K562 (cell line): Measurements from ENCODE around the gene LIX1. TPM values are rescaled to one million over a fixed set of nuclear protein-coding genes. Genes with fewer than 3 reads are reported as not detected.

Source experiments
- ATAC-seq: fragments of 200-7000 bp; cut with Tn5 transposase; 3 replicates; pipeline ENCODE4 v1.9.1; 2020; ENCODE audit warnings: moderate library complexity
- BruUV-seq: library from RNA; stranded (reverse); fragments of 400-500 nt; replicated peaks from 2 replicates; lab custom pipeline; 2021; lab: Mats Ljungman, UMichigan
- CTCF ChIA-PET: fragments of 300-600 bp; formaldehyde crosslinking; extraction: SDS; loops from one replicate; lab custom pipeline; 2021; ENCODE audit warnings: low intra/inter-chr PET ratio; lab: Yijun Ruan, JAX
- POLR2A ChIA-PET: fragments of 300-600, 350-650 bp; sonication (Branson Sonifier 250); formaldehyde crosslinking; extraction: SDS; loops from one replicate; lab custom pipeline; 2021; ENCODE audit warnings: antibody characterized with exemption, inconsistent platforms; lab: Yijun Ruan, JAX
- DNase-seq, 4 experiments: peaks; one replicate each; pipeline versions ENCODE4 v3.0.0 to v3.0.0-alpha.2; 2011 to 2018; ENCODE audit warnings: low spot score in 3 of 4, mixed read lengths in 3 of 4; ENCODE audit errors: extremely low read depth in 1 of 4
- FAIRE-seq: peaks from 2 replicates; lab custom pipeline; 2011; peaks lifted over from hg19 to GRCh38; lab: Jason Lieb, UNC
- H2AFZ ChIP-seq: 2 replicates; pipeline ENCODE4 v1.6.0; 2011; ENCODE audit warnings: low read depth, low read length, control low read depth, inconsistent platforms
- H3K27ac ChIP-seq: fragments of 200-600 bp; 3 replicates; pipeline ENCODE4 v1.8.0; 2011; ENCODE audit warnings: low read depth, mild to moderate bottlenecking, control low read depth, inconsistent platforms, low read length, moderate library complexity, mixed read lengths; ENCODE audit errors: extremely low read depth
- H3K27me3 ChIP-seq, 2 experiments: fragments of 300-600 bp in 1 of 2; 2 replicates in 1 of 2; 3 replicates in 1 of 2; pipeline versions ENCODE4 v1.6.0 to v1.8.0; 2011; ENCODE audit warnings: inconsistent platforms in 2 of 2, low read length in 2 of 2, mild to moderate bottlenecking in 1 of 2, mixed read lengths in 1 of 2, moderate library complexity in 1 of 2; ENCODE audit not compliant: control insufficient read depth in 2 of 2, insufficient read depth in 2 of 2
- H3K36me3 ChIP-seq: fragments of 300-600 bp; 3 replicates; pipeline ENCODE4 v1.8.0; 2011; ENCODE audit warnings: mild to moderate bottlenecking, low read length, inconsistent platforms; ENCODE audit not compliant: control insufficient read depth, insufficient read depth
- H3K4me1 ChIP-seq, 2 experiments: fragments of 200-600 bp in 1 of 2; replicated peaks in 1 of 2; 2 replicates in 1 of 2; 3 replicates in 1 of 2; pipeline versions ENCODE4 v1.5.1 to v1.8.0; 2011; ENCODE audit warnings: inconsistent platforms in 2 of 2, low read length in 2 of 2, mild to moderate bottlenecking in 1 of 2, mixed read lengths in 1 of 2, moderate library complexity in 1 of 2; ENCODE audit not compliant: control insufficient read depth in 2 of 2, insufficient read depth in 2 of 2
- H3K4me2 ChIP-seq: 2 replicates; pipeline ENCODE4 v1.6.1; 2011; ENCODE audit warnings: low read length, control low read depth, inconsistent platforms, mixed read lengths; ENCODE audit not compliant: insufficient read depth
- H3K4me3 ChIP-seq: fragments of 200-600 bp; sonication (generic), shearing (Covaris generic); 2 replicates; pipeline ENCODE4 v1.5.1; 2016; ENCODE audit warnings: control low read depth, inconsistent platforms
- H3K79me2 ChIP-seq: fragments of 200-600 bp; 3 replicates; pipeline ENCODE4 v1.8.0; 2011; ENCODE audit warnings: low read length, inconsistent platforms; ENCODE audit not compliant: control insufficient read depth, insufficient read depth
- H3K9ac ChIP-seq, 2 experiments: 2 replicates each; pipeline versions ENCODE4 v1.6.0 to v1.6.1; 2011; ENCODE audit warnings: low read depth in 2 of 2, low read length in 2 of 2, control low read depth in 1 of 2, inconsistent platforms in 1 of 2, mild to moderate bottlenecking in 1 of 2, mixed read lengths in 1 of 2; ENCODE audit not compliant: insufficient read depth in 1 of 2
- H3K9me1 ChIP-seq: one replicate; pipeline ENCODE4 v1.6.0; 2011; ENCODE audit warnings: inconsistent platforms, mild to moderate bottlenecking, low read length, moderate library complexity; ENCODE audit not compliant: control insufficient read depth, insufficient read depth
- H3K9me3 ChIP-seq: replicated peaks from 2 replicates; pipeline ENCODE4 v1.5.1; 2011; ENCODE audit warnings: low read depth, low read length, inconsistent platforms; ENCODE audit not compliant: control insufficient read depth, insufficient read depth
- H4K20me1 ChIP-seq: replicated peaks from 2 replicates; pipeline ENCODE4 v1.6.1; 2011; ENCODE audit warnings: low read length, inconsistent platforms, mixed read lengths; ENCODE audit not compliant: control insufficient read depth, insufficient read depth
- GTF2E2 ChIP-seq: fragments of 200-800 bp; sonication (Bioruptor generic); IDR thresholded peaks from 2 replicates; pipeline ENCODE4 v1.6.1; 2016; ENCODE audit warnings: missing genetic modification characterization, missing compliant biosample characterization
- KLF13 ChIP-seq: fragments of 450-650 bp; IDR thresholded peaks from 2 replicates; pipeline ENCODE4 v1.6.1; 2016; ENCODE audit warnings: missing genetic modification characterization, low read depth, mild to moderate bottlenecking, missing compliant biosample characterization, moderate library complexity, borderline replicate concordance
- SAFB2 ChIP-seq: fragments of 200-400 bp; formaldehyde crosslinking; IDR thresholded peaks from 2 replicates; pipeline ENCODE4 v1.6.1; 2018; ENCODE audit warnings: borderline replicate concordance, low read length, low read depth, moderate library complexity; ENCODE audit not compliant: severe bottlenecking
- ZNF551 ChIP-seq: fragments of 250-450 bp; sonication (Bioruptor Pico); IDR thresholded peaks from 2 replicates; pipeline ENCODE4 v1.5.0; 2021; ENCODE audit warnings: mild to moderate bottlenecking, moderate library complexity
- WGBS: fragments of 100-300 bp; shearing (Covaris generic); methylation state at CpG from one replicate; pipeline ENCODE4 v1.1.6; 2016; ENCODE audit warnings: low coverage, mixed read lengths; ENCODE audit not compliant: insufficient coverage; ENCODE audit errors: missing lambda C conversion rate; 5-methylcytosine and 5-hydroxymethylcytosine counted together
- in situ Hi-C: fragments of 300-500 bp; cut with MboI; formaldehyde crosslinking; loops from 4 replicates; pipeline ENCODE4 v1.15.0; 2018; ENCODE audit warnings: inconsistent platforms, mixed read lengths
- intact Hi-C: fragments of 100-400 bp; cut with micrococcal nuclease; formaldehyde crosslinking; loops from 2 replicates; pipeline ENCODE4 v1.14.2; 2022
- polyA plus RNA-seq, 8 experiments: library from polyadenylated mRNA; depleted of rRNA in 4 of 8; stranded (reverse) in 5 of 8; unstranded in 3 of 8; fragments of >200 nt; fragmentation: Nextera tagmentation in 2 of 8; fragmentation: Illumina TruSeq in 1 of 8; extraction: Ambion mirVana in 2 of 8; extraction: Trizol in 1 of 8; gene quantifications; 2 replicates each; pipeline versions ENCODE4 v1.2.1 to v1.2.3, GENCODE V29; 2011 to 2014; ENCODE audit warnings: inconsistent platforms in 1 of 8, missing spikeins in 1 of 8
- total RNA-seq, 7 experiments: library from RNA; depleted of rRNA in 6 of 7; stranded (reverse); fragments of >200 nt in 6 of 7; fragmentation: Illumina TruSeq in 2 of 7; extraction: Trizol in 2 of 7; gene quantifications; 2 replicates each; pipeline versions ENCODE4 v1.2.1 to v1.2.3, GENCODE V29; 2011 to 2021; ENCODE audit warnings: low replicate concordance in 1 of 7
- TF ChIP-seq, protein P1 (sequence below): fragments of 450-650 bp; IDR thresholded peaks from 2 replicates; pipeline ENCODE4 v1.6.1; 2016; ENCODE audit warnings: antibody characterized with exemption
- TF ChIP-seq, protein P2 (sequence below): fragments of 250-450 bp; sonication (Bioruptor Pico); IDR thresholded peaks from 2 replicates; pipeline ENCODE4 v1.8.0; 2022; ENCODE audit warnings: inconsistent platforms
- TF ChIP-seq, protein P3 (sequence below): fragments of 450-650 bp; conservative IDR thresholded peaks from 2 replicates; pipeline ENCODE4 v1.6.1; 2016; ENCODE audit warnings: missing genetic modification characterization, low read depth, mild to moderate bottlenecking, missing compliant biosample characterization, moderate library complexity

Gene LIX1
- total and polyA plus RNA-seq, 9 of the 15 experiments (the other 6 are each of a cell fraction or from before 2014, with no cell fraction given) = 0.01 to 0.18 TPM; not detected in 7

DNA sequence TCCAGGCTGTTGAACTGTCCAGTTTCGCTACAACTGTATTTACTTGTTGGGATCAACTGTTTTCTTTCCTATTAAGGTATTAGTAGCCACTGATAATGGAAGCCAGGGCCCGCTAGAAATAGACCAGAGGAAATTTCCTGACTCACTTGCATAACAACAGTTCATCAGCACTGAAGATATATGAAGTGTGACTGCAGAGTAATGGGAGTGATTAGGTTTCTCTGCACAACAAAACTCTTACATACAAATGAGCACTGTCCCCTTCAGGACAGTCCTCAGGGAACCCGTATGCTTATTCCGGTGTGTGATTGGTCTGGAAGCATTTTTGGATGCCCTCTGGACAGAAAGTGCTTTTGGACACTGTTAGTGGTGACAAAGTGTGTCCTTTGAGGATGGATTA lies 55.3 kb downstream of the LIX1 start:
- Histone ChIP-seq H3K36me3 (no peaks in the 10 kb centered on the region), H3K27me3 (no peaks in the 10 kb centered on the region), H3K4me2 (no peak overlapping the region), H3K9ac (no peak overlapping the region), H3K9me1 (no peaks in the 10 kb centered on the region), H3K9me3 (no peaks in the 10 kb centered on the region), H2AFZ (peak overlapping the region; percentile 98; the same call in 1 of the 2 replicates), H4K20me1 (no peaks in the 10 kb centered on the region), H3K4me3 (no peak overlapping the region), H3K27ac (no peak overlapping the region), H3K79me2 (peaks cover 27% of the 10 kb centered on the region), H3K4me1 (peaks cover 0 to 37% of the 10 kb centered on the region in 2 experiments; a peak in 2 of 5 replicates)
- WGBS = 74% methylated on average over 4 of the region's 4 CpGs
- no peak for FAIRE-seq
- TF ChIP-seq SAFB2 (no peak), GTF2E2 (tag) (no peak), KLF13 (no peak), ZNF551 (CRISPR knock-in tag) (no peak)
- TF ChIP-seq, protein P1, sequence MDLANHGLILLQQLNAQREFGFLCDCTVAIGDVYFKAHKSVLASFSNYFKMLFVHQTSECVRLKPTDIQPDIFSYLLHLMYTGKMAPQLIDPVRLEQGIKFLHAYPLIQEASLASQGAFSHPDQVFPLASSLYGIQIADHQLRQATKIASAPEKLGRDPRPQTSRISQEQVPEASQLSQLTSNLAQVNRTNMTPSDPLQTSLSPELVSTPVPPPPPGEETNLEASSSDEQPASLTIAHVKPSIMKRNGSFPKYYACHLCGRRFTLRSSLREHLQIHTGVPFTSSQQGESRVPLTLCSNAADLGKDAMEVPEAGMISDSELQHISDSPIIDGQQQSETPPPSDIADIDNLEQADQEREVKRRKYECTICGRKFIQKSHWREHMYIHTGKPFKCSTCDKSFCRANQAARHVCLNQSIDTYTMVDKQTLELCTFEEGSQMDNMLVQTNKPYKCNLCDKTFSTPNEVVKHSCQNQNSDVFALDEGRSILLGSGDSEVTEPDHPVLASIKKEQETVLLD = no peak
- TF ChIP-seq, protein P2, sequence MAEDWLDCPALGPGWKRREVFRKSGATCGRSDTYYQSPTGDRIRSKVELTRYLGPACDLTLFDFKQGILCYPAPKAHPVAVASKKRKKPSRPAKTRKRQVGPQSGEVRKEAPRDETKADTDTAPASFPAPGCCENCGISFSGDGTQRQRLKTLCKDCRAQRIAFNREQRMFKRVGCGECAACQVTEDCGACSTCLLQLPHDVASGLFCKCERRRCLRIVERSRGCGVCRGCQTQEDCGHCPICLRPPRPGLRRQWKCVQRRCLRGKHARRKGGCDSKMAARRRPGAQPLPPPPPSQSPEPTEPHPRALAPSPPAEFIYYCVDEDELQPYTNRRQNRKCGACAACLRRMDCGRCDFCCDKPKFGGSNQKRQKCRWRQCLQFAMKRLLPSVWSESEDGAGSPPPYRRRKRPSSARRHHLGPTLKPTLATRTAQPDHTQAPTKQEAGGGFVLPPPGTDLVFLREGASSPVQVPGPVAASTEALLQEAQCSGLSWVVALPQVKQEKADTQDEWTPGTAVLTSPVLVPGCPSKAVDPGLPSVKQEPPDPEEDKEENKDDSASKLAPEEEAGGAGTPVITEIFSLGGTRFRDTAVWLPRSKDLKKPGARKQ (CRISPR knock-in tag) = no peak
- TF ChIP-seq, protein P3, sequence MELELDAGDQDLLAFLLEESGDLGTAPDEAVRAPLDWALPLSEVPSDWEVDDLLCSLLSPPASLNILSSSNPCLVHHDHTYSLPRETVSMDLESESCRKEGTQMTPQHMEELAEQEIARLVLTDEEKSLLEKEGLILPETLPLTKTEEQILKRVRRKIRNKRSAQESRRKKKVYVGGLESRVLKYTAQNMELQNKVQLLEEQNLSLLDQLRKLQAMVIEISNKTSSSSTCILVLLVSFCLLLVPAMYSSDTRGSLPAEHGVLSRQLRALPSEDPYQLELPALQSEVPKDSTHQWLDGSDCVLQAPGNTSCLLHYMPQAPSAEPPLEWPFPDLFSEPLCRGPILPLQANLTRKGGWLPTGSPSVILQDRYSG (tag) = no peak
- ChIA-PET CTCF (no interaction called here), POLR2A (no interaction called here)
- no TSS peak for BruUV-seq
- in situ Hi-C loops (no loop called here), intact Hi-C loops (no loop called here)
- no peak for ATAC-seq
- no peak for DNase-seq
